ENCODE results near the gene IFI27L2. TPM values are rescaled to one million over a fixed set of nuclear protein-coding genes. Genes with fewer than 3 reads are reported as not detected.

Gene IFI27L2
- total and polyA plus RNA-seq, 2 experiments from 2014 or later, result 23.4 to 38.5 TPM

- H3K27me3 ChIP-seq (ENCODE audit: insufficient read depth), result no peaks in the 10 kb centered on the region
- H3F3A ChIP-seq (replicated peaks; ENCODE audit: low read depth), result no peaks in the 10 kb centered on the region
- no peak overlapping the region for H3K4me2 ChIP-seq
- no peaks in the 10 kb centered on the region for H3K36me3 Mint-ChIP-seq (ENCODE audit: low read depth)
- no peaks in the 10 kb centered on the region for H3K36me3 ChIP-seq (ENCODE audit: insufficient read depth)
- no peaks in the 10 kb centered on the region for H3K4me1 ChIP-seq (ENCODE audit: insufficient read depth)
- H3K27me3 Mint-ChIP-seq (ENCODE audit: insufficient read depth, low read depth, poor library complexity), result peaks cover 1% of the 10 kb centered on the region
- H3K27ac Mint-ChIP-seq, result no peak overlapping the region
- TF ChIP-seq ZNF331 (CRISPR knock-in tag; IDR thresholded peaks at IDR 0.05; ENCODE audit: low read depth) (no peak), STAT1 (IDR thresholded peaks at IDR 0.05; ENCODE audit: unreplicated experiment) (no peak), CREB1 (CRISPR knock-in tag; IDR thresholded peaks at IDR 0.05; ENCODE audit: low read depth) (no peak), CTCF (conservative IDR thresholded peaks at IDR 0.05; ENCODE audit: low read depth in 2 of 2) (no peak), EZH2 (IDR thresholded peaks at IDR 0.05; ENCODE audit: low read depth, unreplicated experiment) (no peak), ZNF114 (CRISPR knock-in tag; IDR thresholded peaks at IDR 0.05) (no peak), REST (IDR thresholded peaks at IDR 0.05; ENCODE audit: unreplicated experiment) (no peak), JUNB (IDR thresholded peaks at IDR 0.05; ENCODE audit: unreplicated experiment) (no peak), POLR2AphosphoS5 (IDR thresholded peaks at IDR 0.05; ENCODE audit: low read depth) (no peak), ETS1 (IDR thresholded peaks at IDR 0.05) (no peak), NANOG (IDR thresholded peaks at IDR 0.05; ENCODE audit: borderline replicate concordance) (no peak), EZH2phosphoT487 (IDR thresholded peaks at IDR 0.05; ENCODE audit: unreplicated experiment) (no peak), ZNF462 (CRISPR knock-in tag; IDR thresholded peaks at IDR 0.05) (no peak)
- H3K4me1 Mint-ChIP-seq, result peaks cover 15% of the 10 kb centered on the region
- H3K4me3 Mint-ChIP-seq, result no peak overlapping the region
- H2AFZ ChIP-seq, result no peak overlapping the region
- ATAC-seq (no peak), DNase-seq (ENCODE audit: low spot score) (no peak)
- H3K4me3 ChIP-seq, result no peak overlapping the region
- H3K9me2 ChIP-seq (ENCODE audit: insufficient read depth), result no peaks in the 10 kb centered on the region
- H3K79me2 ChIP-seq (replicated peaks; ENCODE audit: insufficient read depth), result no peaks in the 10 kb centered on the region
- H3K9me3 Mint-ChIP-seq, result no peaks in the 10 kb centered on the region
- H4K20me1 ChIP-seq (replicated peaks; ENCODE audit: insufficient read depth), result no peaks in the 10 kb centered on the region
- no peak overlapping the region for H3K27ac ChIP-seq (ENCODE audit: low read depth)
Measured at GRCh38 chr14:94111276-94112095, 17.9 kb downstream of the IFI27L2 start.
